ENCODE data around the gene ERICH4. TPM values are rescaled to one million over a fixed set of nuclear protein-coding genes. Genes with fewer than 3 reads are reported as not detected.

The ERICH4 gene
- total and polyA plus RNA-seq, 2 of the 4 experiments (the other 2 are of a cell fraction), result not detected

GRCh38 chr19:41411100-41411967 is 31.6 kb upstream of the ERICH4 start:
- Histone ChIP-seq H3K23ac (ENCODE audit: low read depth, low read length) (no peak overlapping the region), H3K4ac (ENCODE audit: low read depth, low read length) (no peak overlapping the region), H2AFZ (replicated peaks; ENCODE audit: low read length, poor library complexity) (no peak overlapping the region), H3K9me3 (ENCODE audit: control insufficient read depth, insufficient read depth, low read length) (no peaks in the 10 kb centered on the region), H4K5ac (ENCODE audit: low read depth, low read length) (no peak overlapping the region), H3K36me3 (ENCODE audit: control insufficient read depth, insufficient read depth, low read length) (peaks cover 38% of the 10 kb centered on the region), H2BK15ac (ENCODE audit: low read depth, low read length) (no peak overlapping the region), H3K4me3 (ENCODE audit: insufficient read depth, low read depth, low read length) (no peak overlapping the region), H3K14ac (replicated peaks; ENCODE audit: low read depth, low read length) (no peak overlapping the region), H3K18ac (ENCODE audit: low read depth, low read length) (no peak overlapping the region), H3K9ac (ENCODE audit: low read depth, low read length) (no peak overlapping the region), H3K27ac (ENCODE audit: insufficient read depth, low read length) (no peak overlapping the region), H2AK9ac (replicated peaks; ENCODE audit: low read depth, low read length, poor library complexity) (no peak overlapping the region), H3K79me1 (ENCODE audit: low read depth in 1 of 2, low read length in 2 of 2) (no peaks in the 10 kb centered on the region; a peak in 1 of 4 replicates), H3K56ac (ENCODE audit: extremely low read depth, insufficient read depth, low read length) (no peak overlapping the region), H3K4me2 (ENCODE audit: low read depth, low read length) (no peak overlapping the region), H4K20me1 (ENCODE audit: insufficient read depth, low read length) (no peaks in the 10 kb centered on the region), H2BK20ac (ENCODE audit: low read depth, low read length) (no peak overlapping the region), H2BK5ac (ENCODE audit: low read depth, low read length, poor library complexity, severe bottlenecking) (no peak overlapping the region), H3K4me1 (ENCODE audit: control insufficient read depth, insufficient read depth, low read length) (peaks cover 4% of the 10 kb centered on the region), H3K9me1 (ENCODE audit: insufficient read depth, low read length) (no peaks in the 10 kb centered on the region; the same call in 1 of the 2 replicates), H2AK5ac (ENCODE audit: low read depth, low read length) (no peak overlapping the region), H4K91ac (ENCODE audit: insufficient read depth, low read depth, low read length) (no peak overlapping the region), H2BK120ac (ENCODE audit: low read depth, low read length) (no peak overlapping the region), H3K27me3 (ENCODE audit: control insufficient read depth, insufficient read depth, low read length) (no peaks in the 10 kb centered on the region), H4K8ac (ENCODE audit: low read depth in 2 of 2, low read length in 2 of 2) (no peak overlapping the region)
- TF ChIP-seq MXI1 (IDR thresholded peaks at IDR 0.05; ENCODE audit: borderline replicate concordance, low read depth, low read length), result no peak
- no peak for TF ChIP-seq USF2 (IDR thresholded peaks at IDR 0.05; ENCODE audit: low read depth, low read length)
- TF ChIP-seq SMC3 (IDR thresholded peaks at IDR 0.05; ENCODE audit: low read depth, low read length), result no peak
- TF ChIP-seq MAFK (IDR thresholded peaks at IDR 0.05; ENCODE audit: low read depth, low read length), result no peak
- no peak for TF ChIP-seq MAZ (IDR thresholded peaks at IDR 0.05; ENCODE audit: borderline replicate concordance, low read depth, low read length)
- no peak for TF ChIP-seq FOS (IDR thresholded peaks at IDR 0.05; ENCODE audit: low read depth, low read length)
- TF ChIP-seq RFX5 (IDR thresholded peaks at IDR 0.05; ENCODE audit: low read depth, low read length), result no peak
- TF ChIP-seq RCOR1 (IDR thresholded peaks at IDR 0.05; ENCODE audit: insufficient replicate concordance, low read length), result no peak
- WGBS, 2 experiments (ENCODE audit: extremely low coverage in 2 of 2, insufficient read length in 1 of 2), result 92% methylated on average over 2 of the region's 9 CpGs; no CpG with 5 or more reads in 1 of the 2 experiments
- ChIA-PET POLR2A (ENCODE audit: unreplicated experiment) (no interaction called here), CTCF (no interaction called here)
- dilution Hi-C loops (cut with HindIII; ENCODE audit: low sequenced_read_pairs, unreplicated experiment), result no loop called here
- BruUV-seq (replicated peaks), result no TSS peak
- in situ Hi-C loops (cut with MboI; ENCODE audit: low sequenced_read_pairs), result no loop called here
- ATAC-seq (ENCODE audit: low read depth) (no peak), DNase-seq (no peak)
- intact Hi-C loops (cut with micrococcal nuclease), result no loop called here
